ENCODE measurements around the gene PPP2R5A. TPM values are rescaled to one million over a fixed set of nuclear protein-coding genes. Genes with fewer than 3 reads are reported as not detected.

The PPP2R5A gene
- total and polyA plus RNA-seq, 2 of the 8 experiments (the other 6 are each of a cell fraction or from before 2014, with no cell fraction given) = 14.6 to 36.3 TPM

DNA sequence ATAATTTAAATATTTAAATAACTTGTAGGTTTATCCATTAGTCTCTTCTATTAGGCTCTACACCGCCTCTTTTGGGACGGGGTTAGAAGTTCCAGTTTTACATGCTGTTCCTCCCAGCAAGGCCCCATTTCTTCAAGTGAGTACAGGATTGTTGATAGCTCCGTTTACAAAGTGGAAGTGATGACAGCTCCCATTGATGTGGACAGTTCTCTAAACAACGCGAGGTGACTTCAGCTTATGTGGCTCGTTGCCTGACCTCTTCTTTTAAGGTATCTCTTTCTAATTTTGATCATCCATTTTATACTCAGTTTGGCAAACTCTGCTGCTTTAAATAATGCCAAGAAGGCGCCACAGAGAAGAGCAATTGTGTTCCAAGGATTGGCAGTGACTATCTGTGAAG is 79.8 kb downstream of the PPP2R5A start:
- Histone ChIP-seq H2AK5ac (ENCODE audit: low read depth, low read length) (no peak overlapping the region), H2BK15ac (ENCODE audit: low read length) (no peak overlapping the region), H2AFZ (ENCODE audit: low read length) (no peak overlapping the region), H2BK120ac (replicated peaks; ENCODE audit: low read depth, low read length) (no peak overlapping the region), H3K9ac (replicated peaks in 1 of 4; ENCODE audit: extremely low read depth in 1 of 4, low read depth in 3 of 4, low read length in 3 of 4) (no peak overlapping the region), H3K4me2 (ENCODE audit: insufficient read depth in 1 of 2, low read depth in 2 of 2, low read length in 2 of 2) (no peak overlapping the region), H3K56ac (replicated peaks; ENCODE audit: insufficient read length, low read depth, low read length) (no peak overlapping the region), H3K9me3 (ENCODE audit: insufficient read depth in 2 of 2, low read depth in 1 of 2, low read length in 1 of 2) (no peaks in the 10 kb centered on the region), H3K14ac (ENCODE audit: insufficient read length) (no peak overlapping the region), H2BK20ac (ENCODE audit: low read length) (no peak overlapping the region), H4K91ac (replicated peaks; ENCODE audit: insufficient read length, low read length) (no peak overlapping the region), H4K8ac (ENCODE audit: extremely low read depth, insufficient read depth, low read length) (no peak overlapping the region), H3K79me1 (ENCODE audit: low read depth, low read length) (no peaks in the 10 kb centered on the region), H3K23me2 (ENCODE audit: low read depth, low read length) (no peaks in the 10 kb centered on the region), H3K4me3 (ENCODE audit: extremely low read depth in 1 of 4, insufficient read depth in 2 of 4, low read depth in 3 of 4, low read length in 4 of 4) (no peak overlapping the region), H3K18ac (ENCODE audit: extremely low read depth, low read length) (no peak overlapping the region), H4K5ac (ENCODE audit: insufficient read length, low read depth, low read length) (no peak overlapping the region), H2BK5ac (ENCODE audit: low read depth, low read length) (no peak overlapping the region), H3K4ac (replicated peaks; ENCODE audit: insufficient read length, low read depth, low read length) (no peak overlapping the region), H3K27ac (ENCODE audit: low read depth, low read length) (no peak overlapping the region), H3K36me3 (ENCODE audit: control insufficient read depth in 2 of 4, insufficient read depth in 4 of 4, low read length in 3 of 4) (peaks cover 5 to 25% (median 15%) of the 10 kb centered on the region in 4 experiments), H2BK12ac (ENCODE audit: low read depth, low read length) (no peak overlapping the region), H3K79me2 (ENCODE audit: control insufficient read depth in 1 of 2, insufficient read depth in 2 of 2, low read length in 2 of 2) (no peaks in the 10 kb centered on the region), H3K23ac (ENCODE audit: insufficient read length) (no peak overlapping the region), H3K4me1 (replicated peaks in 1 of 4; ENCODE audit: control insufficient read depth in 3 of 4, insufficient read depth in 4 of 4, low read length in 3 of 4) (no peaks in the 10 kb centered on the region), H4K20me1 (replicated peaks in 1 of 2; ENCODE audit: control insufficient read depth in 1 of 2, insufficient read depth in 2 of 2, low read length in 2 of 2) (peaks cover 3 to 5% of the 10 kb centered on the region in 2 experiments), H3K27me3 (replicated peaks in 1 of 4; ENCODE audit: control insufficient read depth in 3 of 4, extremely low read depth in 1 of 4, insufficient read depth in 3 of 4, low read length in 3 of 4) (no peaks in the 10 kb centered on the region)
- WGBS, 2 experiments (ENCODE audit: extremely low coverage in 1 of 2, insufficient coverage in 1 of 2, insufficient read length in 1 of 2, insufficient replicate concordance in 2 of 2, low coverage in 1 of 2, low lambda C conversion rate in 2 of 2, missing lambda C conversion rate in 1 of 2) = 95% methylated on average over 7 of the region's 7 CpGs; no CpG with 5 or more reads in 1 of the 2 experiments
- FAIRE-seq = no peak
- DNase-seq (ENCODE audit: low read depth in 1 of 2, low spot score in 2 of 2) = no peak
- ChIA-PET POLR2A (ENCODE audit: partially characterized antibody) (interaction anchor here (0.6 kb wide), 1 partner anchor 469 kb away, joined by 3 read pairs; no protein-coding TSS in a partner anchor), CTCF (ENCODE audit: partially characterized antibody) (interaction anchor here (0.7 to 7.5 kb wide), 7 partner anchors 9 to 305 kb away, joined by 3 to 95 read pairs (median 33); no protein-coding TSS in a partner anchor)
- TF ChIP-seq TCF12 (IDR thresholded peaks at IDR 0.05; ENCODE audit: low read depth, low read length) (no peak), POLR2AphosphoS5 (IDR thresholded peaks at IDR 0.05; ENCODE audit: low read depth, low read length) (no peak), SP1 (IDR thresholded peaks at IDR 0.05; ENCODE audit: low read depth, low read length) (no peak), CEBPB (IDR thresholded peaks at IDR 0.05; ENCODE audit: low read depth, low read length) (no peak), KDM4A (IDR thresholded peaks at IDR 0.05; ENCODE audit: low read depth, low read length, severe bottlenecking) (no peak)
